Caco-2 (cell line): Measurements from ENCODE around the gene HEY2. TPM values are rescaled to one million over a fixed set of nuclear protein-coding genes. Genes with fewer than 3 reads are reported as not detected.

Experiments
- BruUV-seq: library from RNA; stranded (reverse); fragments of 400-500 nt; replicated peaks from 2 replicates; lab custom pipeline; 2021; lab: Mats Ljungman, UMichigan
- CTCF ChIA-PET: fragments of 300-600 bp; sonication (Branson Sonifier 250); formaldehyde crosslinking; loops from one replicate; lab custom pipeline; 2022; ENCODE audit warnings: antibody characterized with exemption; lab: Charles Lee
- POLR2A ChIA-PET: fragments of 300-600 bp; sonication (Branson Sonifier 250); formaldehyde crosslinking; loops from one replicate; lab custom pipeline; 2022; ENCODE audit warnings: antibody characterized with exemption; lab: Charles Lee
- DNase-seq, 2 experiments: peaks; one replicate each; pipeline versions ENCODE4 v3.0.0 to v3.0.0-alpha.2; 2020 to 2022
- H3K27me3 ChIP-seq: replicated peaks from 2 replicates; pipeline ENCODE4 v1.6.0; 2011; ENCODE audit warnings: low read length; ENCODE audit not compliant: control insufficient read depth, insufficient read depth
- H3K36me3 ChIP-seq: 2 replicates; pipeline ENCODE4 v1.5.1; 2011; ENCODE audit warnings: low read length; ENCODE audit not compliant: control insufficient read depth, insufficient read depth
- H3K4me1 ChIP-seq: fragments of 250-450 bp; sonication (Bioruptor Pico); 2 replicates; pipeline ENCODE4 v1.5.1; 2020; ENCODE audit warnings: mild to moderate bottlenecking
- H3K4me3 ChIP-seq: 2 replicates; pipeline ENCODE4 v1.5.1; 2011; ENCODE audit warnings: low read depth, mild to moderate bottlenecking, control low read depth, low read length
- H3K9me3 ChIP-seq: fragments of 250-450 bp; sonication (Bioruptor Pico); 2 replicates; pipeline ENCODE4 v1.5.1; 2020; ENCODE audit warnings: mild to moderate bottlenecking, moderate library complexity
- H3K27ac Mint-ChIP-seq: one replicate; pipeline ENCODE4 v1.8.0; 2022; ENCODE audit warnings: mixed read lengths; ENCODE audit not compliant: unreplicated experiment
- H3K27me3 Mint-ChIP-seq: one replicate; pipeline ENCODE4 v1.8.0; 2022; ENCODE audit warnings: mixed read lengths; ENCODE audit not compliant: insufficient read depth, unreplicated experiment
- H3K36me3 Mint-ChIP-seq: one replicate; pipeline ENCODE4 v1.8.0; 2022; ENCODE audit warnings: mild to moderate bottlenecking, mixed read lengths; ENCODE audit not compliant: insufficient read depth, unreplicated experiment
- H3K4me1 Mint-ChIP-seq: one replicate; pipeline ENCODE4 v1.8.0; 2022; ENCODE audit warnings: low read depth, mixed read lengths; ENCODE audit not compliant: unreplicated experiment
- H3K4me3 Mint-ChIP-seq: one replicate; pipeline ENCODE4 v1.8.0; 2022; ENCODE audit warnings: mild to moderate bottlenecking, moderate library complexity, mixed read lengths; ENCODE audit not compliant: unreplicated experiment
- H3K9me3 Mint-ChIP-seq: one replicate; pipeline ENCODE4 v1.8.0; 2022; ENCODE audit warnings: mixed read lengths; ENCODE audit not compliant: unreplicated experiment
- intact Hi-C: fragments of 100-400 bp; cut with micrococcal nuclease; formaldehyde crosslinking; loops from one replicate; pipeline ENCODE4 v1.10.0; 2022; ENCODE audit not compliant: unreplicated experiment
- total RNA-seq: library from RNA; stranded (reverse); gene quantifications from 2 replicates; pipeline ENCODE4 v1.2.3, GENCODE V29; 2022
- TF ChIP-seq, protein P1 (sequence below), 2 experiments: fragments of 200-600 bp in 1 of 2; IDR thresholded peaks; 1 replicate in 1 of 2; 2 replicates in 1 of 2; pipeline versions ENCODE4 v1.5.1 to v1.8.0; 2011 to 2022; ENCODE audit warnings: antibody characterized with exemption in 1 of 2, control low read depth in 1 of 2, inconsistent platforms in 1 of 2, low read depth in 1 of 2, low read length in 1 of 2, mild to moderate bottlenecking in 1 of 2, moderate library complexity in 1 of 2; ENCODE audit not compliant: insufficient read depth in 1 of 2, severe bottlenecking in 1 of 2, unreplicated experiment in 1 of 2

Gene HEY2
- total RNA-seq, 1 experiment from 2014 or later, result not detected

DNA sequence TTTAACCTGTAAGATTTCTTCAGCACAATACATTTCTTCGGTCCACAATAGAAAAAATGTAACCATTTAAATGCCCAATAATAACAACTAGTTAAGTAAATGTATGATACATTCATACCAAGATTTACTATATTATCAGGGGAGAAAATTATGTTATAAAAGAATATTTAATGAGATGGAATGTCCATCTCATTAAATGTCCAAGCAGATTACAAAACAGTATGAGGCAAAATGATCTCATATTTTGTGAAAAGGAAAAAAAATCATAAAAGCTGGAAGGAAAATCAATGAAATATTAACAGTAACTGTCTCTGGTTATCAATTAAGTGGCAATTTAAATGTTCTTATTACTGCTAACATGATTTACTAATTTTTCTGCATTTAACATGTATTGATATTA, 10.1 kb upstream of the HEY2 start:
- no TSS peak for BruUV-seq
- Mint-ChIP-seq H3K4me3 (no peak overlapping the region), H3K9me3 (no peaks in the 10 kb centered on the region), H3K27ac (no peak overlapping the region), H3K4me1 (no peaks in the 10 kb centered on the region), H3K36me3 (no peaks in the 10 kb centered on the region), H3K27me3 (peaks cover 14% of the 10 kb centered on the region)
- intact Hi-C loops, result no loop called here
- POLR2A ChIA-PET, result no interaction called here
- Histone ChIP-seq H3K9me3 (no peaks in the 10 kb centered on the region), H3K36me3 (no peaks in the 10 kb centered on the region), H3K4me3 (no peak overlapping the region), H3K4me1 (no peaks in the 10 kb centered on the region; the same call in 1 of the 2 replicates), H3K27me3 (no peaks in the 10 kb centered on the region; the same call in 1 of the 2 replicates)
- CTCF ChIA-PET, result no interaction called here
- DNase-seq, result no peak
- TF ChIP-seq, protein P1, sequence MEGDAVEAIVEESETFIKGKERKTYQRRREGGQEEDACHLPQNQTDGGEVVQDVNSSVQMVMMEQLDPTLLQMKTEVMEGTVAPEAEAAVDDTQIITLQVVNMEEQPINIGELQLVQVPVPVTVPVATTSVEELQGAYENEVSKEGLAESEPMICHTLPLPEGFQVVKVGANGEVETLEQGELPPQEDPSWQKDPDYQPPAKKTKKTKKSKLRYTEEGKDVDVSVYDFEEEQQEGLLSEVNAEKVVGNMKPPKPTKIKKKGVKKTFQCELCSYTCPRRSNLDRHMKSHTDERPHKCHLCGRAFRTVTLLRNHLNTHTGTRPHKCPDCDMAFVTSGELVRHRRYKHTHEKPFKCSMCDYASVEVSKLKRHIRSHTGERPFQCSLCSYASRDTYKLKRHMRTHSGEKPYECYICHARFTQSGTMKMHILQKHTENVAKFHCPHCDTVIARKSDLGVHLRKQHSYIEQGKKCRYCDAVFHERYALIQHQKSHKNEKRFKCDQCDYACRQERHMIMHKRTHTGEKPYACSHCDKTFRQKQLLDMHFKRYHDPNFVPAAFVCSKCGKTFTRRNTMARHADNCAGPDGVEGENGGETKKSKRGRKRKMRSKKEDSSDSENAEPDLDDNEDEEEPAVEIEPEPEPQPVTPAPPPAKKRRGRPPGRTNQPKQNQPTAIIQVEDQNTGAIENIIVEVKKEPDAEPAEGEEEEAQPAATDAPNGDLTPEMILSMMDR (IDR thresholded peaks at IDR 0.05; ENCODE audit: insufficient read depth in 1 of 2, low read depth in 1 of 2, low read length in 1 of 2, severe bottlenecking in 1 of 2, unreplicated experiment in 1 of 2), result no peak

DNA sequence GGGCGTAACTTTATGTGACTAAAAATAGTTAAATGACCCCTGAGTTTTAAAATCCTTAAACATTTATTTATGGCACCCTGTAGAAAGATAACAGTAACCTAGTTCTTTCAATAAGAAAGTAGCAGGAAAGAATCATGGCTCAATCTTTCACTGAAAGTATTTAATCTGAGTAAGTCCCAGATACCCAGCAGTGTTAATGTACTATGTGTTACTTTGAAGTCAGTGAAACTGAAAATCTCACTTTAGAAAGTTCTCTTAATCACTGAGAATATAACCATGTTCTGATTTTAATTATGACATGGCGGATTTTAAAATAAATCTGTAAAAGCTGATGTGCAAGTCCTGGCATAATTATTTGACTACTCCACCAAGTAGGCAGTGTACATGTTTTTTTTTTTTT, 8.1 kb upstream of the HEY2 start:
- Mint-ChIP-seq H3K36me3 (no peaks in the 10 kb centered on the region), H3K27me3 (peaks cover 17% of the 10 kb centered on the region), H3K4me1 (peaks cover 2% of the 10 kb centered on the region), H3K4me3 (no peak overlapping the region), H3K27ac (no peak overlapping the region), H3K9me3 (no peaks in the 10 kb centered on the region)
- Histone ChIP-seq H3K4me3 (no peak overlapping the region), H3K36me3 (no peaks in the 10 kb centered on the region), H3K9me3 (no peaks in the 10 kb centered on the region), H3K27me3 (no peaks in the 10 kb centered on the region; the same call in 1 of the 2 replicates), H3K4me1 (no peaks in the 10 kb centered on the region; the same call in 1 of the 2 replicates)
- no TSS peak for BruUV-seq
- TF ChIP-seq, protein P1 (IDR thresholded peaks at IDR 0.05; ENCODE audit: insufficient read depth in 1 of 2, low read depth in 1 of 2, low read length in 1 of 2, severe bottlenecking in 1 of 2, unreplicated experiment in 1 of 2), result no peak
- intact Hi-C loops, result no loop called here
- POLR2A ChIA-PET, result no interaction called here
- DNase-seq, result no peak
- CTCF ChIA-PET, result no interaction called here

DNA sequence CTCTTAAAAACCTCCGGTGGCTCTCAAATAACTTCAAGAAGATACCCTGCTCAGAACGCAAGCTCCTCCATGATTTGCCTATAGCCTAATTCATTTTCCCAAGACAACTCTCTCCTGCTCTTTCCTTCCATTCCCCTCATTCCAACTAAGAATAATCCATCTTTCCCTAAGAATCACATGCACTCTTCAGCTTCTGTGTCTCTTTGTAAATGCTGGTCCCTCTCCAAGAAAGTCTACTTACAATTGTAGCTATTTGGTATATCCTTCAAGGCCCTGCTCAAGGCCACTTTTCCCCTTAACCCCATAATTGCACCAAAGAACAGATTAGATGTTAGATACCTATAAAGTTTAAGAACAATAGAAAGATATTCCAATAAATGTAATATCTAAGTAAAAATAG, 7.4 kb upstream of the HEY2 start:
- H3K27me3 ChIP-seq, result no peaks in the 10 kb centered on the region; the same call in 1 of the 2 replicates
- intact Hi-C loops, result no loop called here
- Mint-ChIP-seq H3K4me3 (no peak overlapping the region), H3K36me3 (no peaks in the 10 kb centered on the region), H3K9me3 (no peaks in the 10 kb centered on the region), H3K27ac (no peak overlapping the region), H3K4me1 (peaks cover 9% of the 10 kb centered on the region), H3K27me3 (peaks cover 20% of the 10 kb centered on the region)
- no peak for DNase-seq
- H3K9me3 ChIP-seq, result no peaks in the 10 kb centered on the region
- TF ChIP-seq, protein P1 (IDR thresholded peaks at IDR 0.05; ENCODE audit: insufficient read depth in 1 of 2, low read depth in 1 of 2, low read length in 1 of 2, severe bottlenecking in 1 of 2, unreplicated experiment in 1 of 2), result no peak
- POLR2A ChIA-PET, result no interaction called here
- CTCF ChIA-PET, result no interaction called here
- BruUV-seq, result no TSS peak
- H3K4me1 ChIP-seq, result no peaks in the 10 kb centered on the region; the same call in 1 of the 2 replicates
- no peaks in the 10 kb centered on the region for H3K36me3 ChIP-seq
- H3K4me3 ChIP-seq, result no peak overlapping the region
